H9 (cell line): Measurements from ENCODE around the gene FNIP1. TPM values are rescaled to one million over a fixed set of nuclear protein-coding genes. Genes with fewer than 3 reads are reported as not detected.
A peak's percentile ranks its signal among the peaks of the same experiment; 100 is the strongest.

Experiments used
- DNase-seq: peaks from one replicate; pipeline ENCODE4 v3.0.0-alpha.2; 2017
- H2AFZ ChIP-seq: one replicate; pipeline ENCODE4 v1.6.1; 2013; ENCODE audit warnings: mild to moderate bottlenecking, low read length, control low read depth, moderate library complexity
- H2AK5ac ChIP-seq: 2 replicates; pipeline ENCODE4 v1.6.1; 2013; ENCODE audit warnings: low read length, control low read depth, mixed read lengths; ENCODE audit not compliant: insufficient read length
- H2BK120ac ChIP-seq: one replicate; pipeline ENCODE4 v1.6.1; 2013; ENCODE audit warnings: low read depth, mild to moderate bottlenecking, low read length, control low read depth, inconsistent platforms; ENCODE audit not compliant: poor library complexity, severe bottlenecking
- H2BK12ac ChIP-seq: 2 replicates; pipeline ENCODE4 v1.6.1; 2013; ENCODE audit warnings: low read length, control low read depth, mixed read lengths, low read depth; ENCODE audit not compliant: insufficient read length
- H2BK15ac ChIP-seq: 2 replicates; pipeline ENCODE4 v1.6.1; 2013; ENCODE audit warnings: low read depth, low read length, control low read depth
- H2BK20ac ChIP-seq: one replicate; pipeline ENCODE4 v1.6.1; 2013; ENCODE audit warnings: low read depth, mild to moderate bottlenecking, low read length, control low read depth, inconsistent platforms; ENCODE audit not compliant: poor library complexity, severe bottlenecking
- H2BK5ac ChIP-seq: 2 replicates; pipeline ENCODE4 v1.6.1; 2013; ENCODE audit warnings: low read length, control low read depth, mixed read lengths; ENCODE audit not compliant: insufficient read length
- H3K14ac ChIP-seq: 2 replicates; pipeline ENCODE4 v1.6.1; 2013; ENCODE audit warnings: low read length, control low read depth; ENCODE audit not compliant: insufficient read depth
- H3K18ac ChIP-seq: 2 replicates; pipeline ENCODE4 v1.6.1; 2013; ENCODE audit warnings: low read depth, mild to moderate bottlenecking, mixed read lengths, low read length, control low read depth; ENCODE audit not compliant: insufficient read length
- H3K23ac ChIP-seq: 2 replicates; pipeline ENCODE4 v1.6.1; 2013; ENCODE audit warnings: low read length, control low read depth, mixed read lengths, low read depth; ENCODE audit not compliant: insufficient read length
- H3K23me2 ChIP-seq: 2 replicates; pipeline ENCODE4 v1.6.1; 2013; ENCODE audit warnings: low read depth, mild to moderate bottlenecking, mixed read lengths, low read length, control low read depth; ENCODE audit not compliant: insufficient read length, poor library complexity, severe bottlenecking
- H3K27ac ChIP-seq: 2 replicates; pipeline ENCODE4 v1.5.1; 2013; ENCODE audit warnings: low read length, control low read depth, mixed read lengths, low read depth; ENCODE audit not compliant: insufficient read length
- H3K27me3 ChIP-seq: 2 replicates; pipeline ENCODE4 v1.6.1; 2013; ENCODE audit warnings: low read length, control low read depth, inconsistent platforms; ENCODE audit not compliant: insufficient read depth
- H3K4ac ChIP-seq: 2 replicates; pipeline ENCODE4 v1.6.1; 2013; ENCODE audit warnings: low read depth, mild to moderate bottlenecking, control low read depth, inconsistent platforms, low read length, moderate library complexity
- H3K4me1 ChIP-seq: 2 replicates; pipeline ENCODE4 v1.6.1; 2013; ENCODE audit warnings: low read length, control low read depth, inconsistent platforms; ENCODE audit not compliant: insufficient read depth
- H3K4me2 ChIP-seq: 2 replicates; pipeline ENCODE4 v1.6.1; 2013; ENCODE audit warnings: low read length, control low read depth, mixed read lengths; ENCODE audit not compliant: insufficient read length, insufficient read depth
- H3K56ac ChIP-seq: 2 replicates; pipeline ENCODE4 v1.6.1; 2013; ENCODE audit warnings: low read depth, mild to moderate bottlenecking, mixed read lengths, low read length, control low read depth; ENCODE audit not compliant: insufficient read length
- H3K79me1 ChIP-seq: 2 replicates; pipeline ENCODE4 v1.6.1; 2013; ENCODE audit warnings: low read depth, mild to moderate bottlenecking, moderate library complexity, low read length, control low read depth, inconsistent platforms; ENCODE audit not compliant: insufficient read depth, poor library complexity, severe bottlenecking
- H3K79me2 ChIP-seq: 2 replicates; pipeline ENCODE4 v1.6.1; 2013; ENCODE audit warnings: low read length, control low read depth, inconsistent platforms; ENCODE audit not compliant: insufficient read depth
- H3K9ac ChIP-seq: 2 replicates; pipeline ENCODE4 v1.6.1; 2013; ENCODE audit warnings: low read length, control low read depth, mixed read lengths; ENCODE audit not compliant: insufficient read length; ENCODE audit errors: extremely low read depth
- H3K9me3 ChIP-seq: one replicate; pipeline ENCODE4 v1.6.1; 2013; ENCODE audit warnings: low read depth, low read length, inconsistent platforms; ENCODE audit not compliant: control insufficient read depth
- H3T11ph ChIP-seq: one replicate; pipeline ENCODE4 v1.6.1; 2013; ENCODE audit warnings: mild to moderate bottlenecking, low read length, control low read depth, inconsistent platforms
- H4K20me1 ChIP-seq: one replicate; pipeline ENCODE4 v1.6.1; 2013; ENCODE audit not compliant: control insufficient read depth, insufficient read length, insufficient read depth
- H4K5ac ChIP-seq: 2 replicates; pipeline ENCODE4 v1.6.1; 2013; ENCODE audit warnings: low read depth, mild to moderate bottlenecking, mixed read lengths, low read length, control low read depth; ENCODE audit not compliant: insufficient read length
- H4K8ac ChIP-seq: replicated peaks from 2 replicates; pipeline ENCODE4 v1.6.1; 2013; ENCODE audit warnings: low read length, control low read depth, mixed read lengths, low read depth; ENCODE audit not compliant: insufficient read length
- H4K91ac ChIP-seq: 2 replicates; pipeline ENCODE4 v1.6.1; 2013; ENCODE audit warnings: low read depth, mild to moderate bottlenecking, moderate library complexity, mixed read lengths, low read length, control low read depth; ENCODE audit not compliant: insufficient read length
- H3K27ac Mint-ChIP-seq, 3 experiments: 2 replicates in 2 of 3; 3 replicates in 1 of 3; pipeline ENCODE4 v1.8.0; 2020 to 2021; ENCODE audit warnings: mixed read lengths in 3 of 3, mild to moderate bottlenecking in 1 of 3, moderate library complexity in 1 of 3
- H3K27me3 Mint-ChIP-seq: 2 replicates; pipeline ENCODE4 v1.8.0; 2021; ENCODE audit warnings: low read depth, mild to moderate bottlenecking, moderate library complexity, mixed read lengths
- H3K36me3 Mint-ChIP-seq, 3 experiments: 2 replicates in 2 of 3; 3 replicates in 1 of 3; pipeline ENCODE4 v1.8.0; 2020 to 2021; ENCODE audit warnings: low read depth in 3 of 3, mixed read lengths in 3 of 3; ENCODE audit not compliant: insufficient read depth in 1 of 3
- H3K4me1 Mint-ChIP-seq, 2 experiments: 2 replicates each; pipeline ENCODE4 v1.8.0; 2020; ENCODE audit warnings: mixed read lengths in 2 of 2
- H3K4me3 Mint-ChIP-seq, 2 experiments: 2 replicates in 1 of 2; 3 replicates in 1 of 2; pipeline ENCODE4 v1.8.0; 2020 to 2021; ENCODE audit warnings: mild to moderate bottlenecking in 2 of 2, mixed read lengths in 2 of 2, moderate library complexity in 1 of 2
- H3K9me3 Mint-ChIP-seq, 2 experiments: 2 replicates in 1 of 2; 3 replicates in 1 of 2; pipeline ENCODE4 v1.8.0; 2020; ENCODE audit warnings: mild to moderate bottlenecking in 2 of 2, mixed read lengths in 2 of 2, moderate library complexity in 1 of 2
- CTCF ChIP-seq: fragments of 200-600 bp; sonication (generic); conservative IDR thresholded peaks from 3 replicates; pipeline ENCODE4 v1.8.0; 2021; ENCODE audit warnings: antibody characterized with exemption, mild to moderate bottlenecking
- WGBS: extraction: QIAGEN DNeasy Blood & Tissue Kit; methylation state at CpG from one replicate; pipeline ENCODE4 v1.1.7; 2013; ENCODE audit warnings: missing lambda C conversion rate, low lambda C conversion rate, mixed read lengths; ENCODE audit not compliant: insufficient read length; ENCODE audit errors: extremely low coverage; 5-methylcytosine and 5-hydroxymethylcytosine counted together
- total RNA-seq: library from RNA; stranded (reverse); gene quantifications from 2 replicates; pipeline ENCODE4 v1.2.1, GENCODE V29; 2021

The FNIP1 gene
- total RNA-seq, 1 experiment from 2014 or later = 13.4 TPM

- Mint-ChIP-seq H3K4me1 (peaks cover 10 to 18% of the 10 kb centered on the region in 2 experiments), H3K36me3 (no peaks in the 10 kb centered on the region), H3K4me3 (peak within 1 kb of the TSS; percentile 90 to 93), H3K27me3 (no peaks in the 10 kb centered on the region), H3K9me3 (no peaks in the 10 kb centered on the region), H3K27ac (peak within 1 kb of the TSS; percentile 98 to 100 (median 99))
- Histone ChIP-seq H3K4ac (no peak within 1 kb of the TSS), H3K23me2 (peaks cover 3% of the 10 kb centered on the region), H2BK5ac (no peak within 1 kb of the TSS), H2BK12ac (no peak within 1 kb of the TSS), H4K91ac (no peak within 1 kb of the TSS), H3K23ac (no peak within 1 kb of the TSS), H3T11ph (no peak within 1 kb of the TSS), H3K9ac (peak within 1 kb of the TSS; percentile 76), H3K9me3 (no peaks in the 10 kb centered on the region), H3K14ac (peak within 1 kb of the TSS; percentile 46), H3K4me1 (0 out of 2 replicates have a peak, but pooled peaks cover 2% of the 10 kb centered on the region), H4K8ac (no peak within 1 kb of the TSS), H2AFZ (no peak within 1 kb of the TSS), H4K5ac (no peak within 1 kb of the TSS), H3K56ac (no peak within 1 kb of the TSS), H3K27ac (peak within 1 kb of the TSS; percentile 86), H3K18ac (peak within 1 kb of the TSS; percentile 74), H2BK120ac (no peak within 1 kb of the TSS), H3K27me3 (no peaks in the 10 kb centered on the region), H3K4me2 (peak within 1 kb of the TSS; percentile 51), H3K79me2 (peaks cover 19% of the 10 kb centered on the region; the same call in 1 of the 2 replicates), H2AK5ac (no peak within 1 kb of the TSS), H4K20me1 (no peaks in the 10 kb centered on the region), H2BK15ac (no peak within 1 kb of the TSS), H3K79me1 (no peaks in the 10 kb centered on the region), H2BK20ac (no peak within 1 kb of the TSS)
- WGBS = no CpG with 5 or more reads among the region's 55 CpGs
- DNase-seq = peak; percentile 98
- TF ChIP-seq CTCF = no peak; the same call in 2 of the 3 replicates
These were observed 161.7 kb downstream of the FNIP1 start, which contains the start of gene RAPGEF6 for GRCh38 chr5:131634996-131635683. Gene RAPGEF6 (minus strand): TSS chr5:131635229. CDS start chr5:131635030, 199 bp downstream.
